AG04450 (cell line): ENCODE measurements around the gene CD163L1. TPM values are rescaled to one million over a fixed set of nuclear protein-coding genes. Genes with fewer than 3 reads are reported as not detected.
"Not testable (repeated sequence)": the region's sequence is repeated elsewhere in the genome, so short reads cannot be mapped to it uniquely, and the experiment has no call there.

Experiments
- CTCF ChIA-PET: fragments of 300-600, 350-600 bp; formaldehyde crosslinking; extraction: SDS; loops from one replicate; lab custom pipeline; 2022; ENCODE audit warnings: antibody characterized with exemption, inconsistent platforms; lab: Charles Lee
- POLR2A ChIA-PET: fragments of 350-600 bp; formaldehyde crosslinking; extraction: SDS; loops from one replicate; lab custom pipeline; 2021; ENCODE audit warnings: antibody characterized with exemption, inconsistent platforms; lab: Yijun Ruan, JAX
- DNase-seq: peaks from one replicate; pipeline ENCODE4 v3.0.0-alpha.2; 2011; ENCODE audit warnings: low read depth, low spot score
- H3K27ac ChIP-seq: one replicate; pipeline ENCODE4 v1.5.1; 2012; ENCODE audit warnings: low read depth, low read length, control low read depth
- H3K27me3 ChIP-seq: one replicate; pipeline ENCODE4 v1.6.0; 2012; ENCODE audit warnings: low read length; ENCODE audit not compliant: control insufficient read depth, insufficient read depth
- H3K4me3 ChIP-seq: 2 replicates; pipeline ENCODE4 v1.5.1; 2011; ENCODE audit warnings: mild to moderate bottlenecking, low read depth, low read length, control low read depth
- H3K9me3 ChIP-seq: 2 replicates; pipeline ENCODE4 v1.5.1; 2012; ENCODE audit warnings: low read length; ENCODE audit not compliant: control insufficient read depth, insufficient read depth
- CTCF ChIP-seq: IDR thresholded peaks from 2 replicates; pipeline ENCODE4 v1.5.1; 2011; ENCODE audit warnings: low read depth, low read length, control low read depth, inconsistent platforms
- polyA plus RNA-seq: library from polyadenylated mRNA; depleted of rRNA; stranded (reverse); fragments of >200 nt; gene quantifications from 2 replicates; pipeline ENCODE4 v1.2.3, GENCODE V29; 2011

Gene CD163L1
- polyA plus RNA-seq, 1 experiment = 0.82 TPM

DNA sequence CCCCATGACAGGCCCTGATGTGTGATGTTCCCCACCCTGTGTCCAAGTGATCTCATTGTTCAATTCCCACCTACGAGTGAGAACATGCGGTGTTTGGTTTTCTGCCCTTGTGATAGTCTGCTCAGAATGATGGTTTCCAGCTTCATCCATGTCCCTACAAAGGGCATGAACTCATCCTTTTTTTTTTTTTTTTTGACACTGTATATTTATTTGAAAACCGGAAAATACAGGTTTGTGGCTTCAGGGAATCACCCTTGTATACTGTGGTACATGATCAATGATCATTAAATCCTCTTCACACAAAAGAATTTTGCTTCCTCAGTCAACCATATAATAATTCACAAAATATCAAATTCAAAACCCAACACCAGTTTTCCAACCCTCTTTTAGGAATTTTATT is 6.5 kb downstream of the CD163L1 start:
- POLR2A ChIA-PET, H3K27ac ChIP-seq, H3K4me3 ChIP-seq, CTCF ChIA-PET, H3K27me3 ChIP-seq, H3K9me3 ChIP-seq, DNase-seq: not testable (repeated sequence)

DNA sequence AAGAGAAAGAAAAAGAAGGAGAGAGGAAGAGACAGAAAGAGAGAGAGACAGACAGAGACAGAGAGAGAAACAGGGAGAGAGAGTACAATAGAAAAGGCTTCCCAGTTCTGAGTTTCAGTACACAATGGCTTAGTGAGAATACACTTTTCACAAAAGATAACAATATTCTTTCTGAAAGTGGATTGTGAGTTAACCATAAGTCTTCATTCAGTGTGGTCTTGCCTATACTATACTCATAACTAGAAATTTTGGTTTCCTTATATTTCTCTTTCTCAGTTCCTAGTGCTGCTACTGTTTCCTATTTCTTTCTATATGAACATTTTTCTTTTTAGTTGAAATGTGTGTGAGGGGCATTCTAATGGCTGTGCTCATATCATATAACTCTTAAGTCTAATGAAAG is 9.3 kb downstream of the CD163L1 start:
- Histone ChIP-seq H3K27ac (no peak overlapping the region), H3K27me3 (no peaks in the 10 kb centered on the region), H3K9me3 (peaks cover 3% of the 10 kb centered on the region), H3K4me3 (no peak overlapping the region)
- no peak for DNase-seq
- CTCF ChIA-PET = no interaction called here
- no peak for TF ChIP-seq CTCF
- POLR2A ChIA-PET = no interaction called here

DNA sequence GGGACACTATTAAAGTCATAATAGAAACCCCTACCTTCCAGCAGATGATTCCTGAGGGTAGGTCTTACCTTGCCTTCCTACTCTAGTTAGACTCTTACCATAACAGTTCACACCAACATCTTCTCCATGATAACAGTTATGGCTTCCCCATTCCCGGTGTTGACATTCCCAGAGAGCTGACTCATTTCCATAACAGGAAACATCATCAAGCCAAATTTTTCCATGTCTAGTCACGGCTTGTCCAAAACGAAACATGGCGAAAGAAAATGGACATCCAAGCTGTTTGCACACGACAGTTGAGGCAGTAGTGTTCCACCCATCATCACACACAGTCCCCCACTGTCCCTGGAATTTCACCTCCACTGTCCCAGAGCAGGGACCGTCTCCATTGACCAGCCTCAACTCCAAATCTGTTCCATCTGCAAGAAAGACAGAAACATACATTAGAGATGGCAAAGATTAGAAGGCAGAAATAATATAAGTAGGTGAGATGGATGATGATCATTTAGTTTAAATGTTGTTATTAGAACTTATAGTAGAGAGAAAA is 10.6 kb downstream of the CD163L1 start:
- H3K27ac ChIP-seq = no peak overlapping the region
- H3K9me3 ChIP-seq = no peaks in the 10 kb centered on the region
- CTCF ChIA-PET = interaction anchor here (0.7 kb wide), 1 partner anchor 307 kb away, joined by 3 read pairs; no protein-coding TSS in a partner anchor
- POLR2A ChIA-PET = no interaction called here
- H3K27me3 ChIP-seq = no peaks in the 10 kb centered on the region
- no peak for TF ChIP-seq CTCF
- H3K4me3 ChIP-seq = no peak overlapping the region
- DNase-seq = peak; percentile 30

GRCh38 chr12:7431993-7432685 is 11.8 kb downstream of the CD163L1 start:
- CTCF ChIA-PET = no interaction called here
- DNase-seq = no peak
- Histone ChIP-seq H3K27ac (no peak overlapping the region), H3K27me3 (no peaks in the 10 kb centered on the region), H3K4me3 (no peak overlapping the region), H3K9me3 (no peaks in the 10 kb centered on the region)
- POLR2A ChIA-PET = no interaction called here
- TF ChIP-seq CTCF = no peak

- TF ChIP-seq CTCF = no peak
- no peak for DNase-seq
- CTCF ChIA-PET = no interaction called here
- H3K9me3 ChIP-seq = no peaks in the 10 kb centered on the region
- no peak overlapping the region for H3K4me3 ChIP-seq
- POLR2A ChIA-PET = no interaction called here
- H3K27me3 ChIP-seq = no peaks in the 10 kb centered on the region
- H3K27ac ChIP-seq = no peak overlapping the region
Observed at GRCh38 chr12:7411343-7411742, 32.6 kb downstream of the CD163L1 start.
